Activated CD4-positive, alpha-beta T cell treated with anti-CD3 and anti-CD28 coated beads for 24 hours (primary cell): ENCODE results near the gene STMN1.

ENCODE experiments used
- DNase-seq, 2 donors: peaks; one replicate each; pipeline ENCODE4 v3.0.0-alpha.2; 2020; ENCODE audit warnings: low read depth in 2 of 2

STMN1 gene

DNA sequence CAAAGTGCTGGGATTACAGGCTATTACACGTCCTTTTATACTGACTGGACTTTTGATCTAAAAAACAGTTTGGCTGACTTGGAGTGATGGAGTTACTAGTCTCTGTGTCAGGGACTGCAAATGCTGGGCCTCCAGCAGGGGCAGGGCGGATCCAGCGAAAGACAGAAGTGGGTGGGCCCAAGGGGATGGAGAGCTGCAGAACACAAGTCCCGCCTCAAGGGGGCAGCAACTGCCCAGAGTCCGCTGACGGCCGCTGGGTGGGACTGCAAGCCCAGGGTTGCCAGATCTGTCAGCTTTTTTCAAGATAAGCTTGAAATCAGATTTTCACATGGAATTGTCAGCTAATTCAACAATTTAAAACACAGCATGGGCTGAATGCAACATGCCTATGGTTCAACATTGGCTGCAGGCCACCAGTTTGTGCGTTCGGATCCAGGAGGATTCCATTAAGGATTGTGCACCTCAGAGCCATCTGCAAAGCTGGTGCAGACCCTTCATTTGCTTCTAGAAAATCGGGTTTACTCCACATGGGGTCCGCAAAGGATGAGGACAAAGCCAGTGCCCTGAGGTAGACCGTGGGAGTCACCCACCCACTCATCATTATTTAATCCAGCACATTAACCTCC lies 10.7 kb downstream of the STMN1 start:
- peak; percentile 79 to 87 for DNase-seq

DNA sequence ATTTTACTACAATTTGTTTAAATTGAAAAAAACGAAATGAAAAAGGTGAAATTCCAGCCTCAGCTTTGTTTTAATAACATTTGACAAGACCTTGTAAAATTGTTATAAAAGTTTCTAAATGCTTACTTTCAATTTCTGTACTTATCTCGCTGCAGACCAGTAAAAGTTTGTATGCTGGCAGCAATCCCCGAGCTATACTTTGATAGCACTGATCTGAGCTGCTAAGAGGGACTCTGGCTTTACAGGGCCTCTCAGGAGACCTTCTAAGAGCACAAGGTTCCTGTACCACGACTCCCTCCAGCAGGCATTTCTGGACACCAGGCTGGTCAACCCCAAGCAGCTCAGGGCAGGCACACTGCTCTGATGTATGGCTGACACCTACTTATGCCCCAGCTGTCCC lies 13.1 kb downstream of the STMN1 start:
- DNase-seq, result no peak

- DNase-seq, result no peak
Measured at GRCh38 chr1:25891606-25892005, 14.6 kb downstream of the STMN1 start.

DNA sequence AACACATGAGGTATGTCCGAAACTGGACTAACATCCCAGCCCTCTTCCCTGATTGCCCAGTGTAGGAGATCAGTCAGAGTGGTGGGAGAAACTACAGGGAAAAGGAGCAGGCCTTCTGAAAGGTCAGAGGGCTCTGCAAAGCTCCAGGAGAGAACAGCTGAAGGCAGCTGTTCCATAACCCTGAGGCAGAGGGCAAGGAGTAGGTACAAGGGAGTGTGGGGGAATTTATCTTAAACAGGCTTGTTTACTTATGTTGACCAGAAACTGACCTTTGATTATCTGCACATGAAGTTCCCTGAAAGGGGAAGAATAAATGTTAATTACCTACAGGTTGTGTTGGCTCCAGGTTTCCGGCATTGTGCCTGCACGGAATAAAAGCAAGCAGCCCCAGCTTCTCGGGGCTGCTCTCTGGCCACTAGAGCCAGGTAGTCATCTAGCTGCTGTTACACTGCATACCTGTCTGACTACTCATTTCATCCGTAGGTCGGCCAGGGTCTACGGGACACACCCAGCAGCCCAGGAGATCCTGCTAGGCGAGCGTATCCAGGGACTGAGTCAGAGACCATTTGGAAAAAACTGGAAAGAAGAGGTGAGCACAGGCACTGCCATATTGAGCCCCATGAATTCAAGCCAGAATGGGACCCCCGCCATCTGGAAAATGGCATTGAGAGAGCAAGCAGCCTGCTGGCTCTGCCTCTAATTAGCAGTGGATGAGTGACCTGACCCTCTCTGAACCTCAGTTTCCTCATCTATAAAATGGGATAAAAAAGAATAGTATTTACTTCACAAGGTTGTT lies 15.8 kb downstream of the STMN1 start:
- DNase-seq, result no peak

DNA sequence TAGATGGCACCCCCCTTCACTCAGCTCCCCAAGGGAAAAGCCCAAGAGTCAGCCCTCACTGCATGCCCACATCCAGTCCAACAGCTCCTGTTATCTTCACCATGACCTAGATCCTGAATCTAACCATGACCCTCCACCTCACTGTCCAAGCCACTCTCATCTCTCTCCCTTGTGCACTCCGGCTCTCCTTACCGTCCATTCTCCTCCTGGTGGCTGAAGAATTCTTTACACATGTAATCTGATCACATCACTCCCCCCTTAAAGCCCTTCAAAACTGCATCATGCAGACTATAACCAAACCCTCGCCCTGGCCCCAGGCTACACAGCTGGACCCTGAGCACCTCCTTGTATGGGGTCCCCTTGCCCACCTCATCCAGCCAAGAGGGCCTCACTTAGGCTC lies 16.7 kb downstream of the STMN1 start:
- DNase-seq, result no peak

- DNase-seq, result no peak
Measured at GRCh38 chr1:25888426-25888987, 17.7 kb downstream of the STMN1 start.

DNA sequence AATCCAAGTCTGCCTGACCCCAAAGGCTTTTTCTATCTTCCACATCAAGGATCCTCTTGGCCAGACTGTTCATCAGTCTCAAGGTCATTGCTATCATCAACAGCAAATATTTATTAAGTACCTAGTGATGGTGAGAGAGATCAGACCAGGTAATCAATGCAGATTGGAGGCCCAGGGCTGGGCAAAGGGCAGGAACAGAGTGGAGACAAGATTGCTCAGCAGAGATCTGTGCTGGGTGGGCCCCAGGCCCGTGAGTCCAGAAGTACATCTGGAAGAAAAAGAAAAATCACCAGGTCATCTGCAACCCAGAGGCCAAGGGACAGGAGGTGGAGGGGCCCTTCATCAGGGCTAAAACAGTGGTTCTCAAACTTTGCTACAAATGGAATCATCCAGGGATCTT lies 20.6 kb downstream of the STMN1 start:
- no peak for DNase-seq

DNA sequence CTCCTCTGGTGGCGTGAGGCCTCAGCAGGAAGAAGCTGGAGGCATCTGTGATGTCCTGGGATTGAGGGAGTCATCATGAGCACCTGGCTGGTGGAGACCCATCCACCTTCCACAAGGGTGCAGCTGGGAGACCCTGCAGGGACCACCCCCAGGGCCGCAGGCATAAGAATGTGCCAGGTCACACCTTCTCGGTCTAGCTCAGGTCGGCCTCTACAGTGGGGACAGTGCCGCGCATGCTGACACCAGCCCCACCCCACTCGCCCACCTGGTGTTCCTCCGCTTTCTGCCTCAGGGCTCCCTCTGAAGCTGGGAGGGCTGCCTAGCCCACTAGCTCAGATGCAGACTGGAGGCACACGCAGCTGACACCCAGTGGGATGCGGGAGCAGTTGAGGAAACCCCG lies 25.0 kb downstream of the STMN1 start:
- no peak for DNase-seq

DNA sequence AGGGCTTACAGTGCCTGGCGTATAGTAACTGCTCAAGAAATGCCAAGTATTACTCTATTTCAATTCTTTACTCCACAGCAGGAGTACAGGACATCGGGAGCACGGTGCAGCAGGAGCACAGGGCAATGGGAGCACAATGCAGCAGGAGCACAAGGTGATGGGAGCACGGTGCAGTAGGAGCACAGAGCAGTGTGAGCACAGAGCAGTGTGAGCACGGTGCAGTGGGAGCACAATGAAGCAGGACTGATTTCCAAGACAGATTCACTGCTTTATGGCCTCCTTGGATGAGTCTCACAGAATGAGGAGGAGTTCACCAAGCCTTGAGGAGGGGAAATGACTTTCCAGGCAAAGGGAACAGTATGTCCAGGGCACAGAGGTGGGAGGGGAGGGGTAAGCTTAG lies 25.7 kb downstream of the STMN1 start:
- DNase-seq, result no peak

DNA sequence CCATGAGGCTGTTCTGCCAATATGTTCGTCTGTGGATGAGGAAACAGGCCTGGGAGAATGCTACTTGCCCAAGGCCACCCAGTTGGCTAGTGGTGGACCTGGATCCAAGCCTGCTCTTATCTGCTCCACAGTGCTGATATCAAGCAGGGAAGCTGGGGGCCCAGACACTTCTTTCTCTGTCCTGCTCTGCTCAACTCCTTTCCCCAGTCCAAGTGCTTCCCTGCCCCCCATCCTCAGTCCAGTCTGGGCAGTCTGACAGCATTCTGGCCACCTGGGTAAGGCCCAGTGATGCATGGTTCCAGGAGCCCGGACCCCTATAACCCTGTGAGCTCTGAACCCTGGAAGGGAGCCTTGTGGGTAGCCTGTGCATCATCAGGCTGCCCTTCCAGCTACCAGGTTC lies 26.5 kb downstream of the STMN1 start:
- no peak for DNase-seq

GRCh38 chr1:25878690-25879089 lies 27.5 kb downstream of the STMN1 start:
- DNase-seq, result no peak

DNA sequence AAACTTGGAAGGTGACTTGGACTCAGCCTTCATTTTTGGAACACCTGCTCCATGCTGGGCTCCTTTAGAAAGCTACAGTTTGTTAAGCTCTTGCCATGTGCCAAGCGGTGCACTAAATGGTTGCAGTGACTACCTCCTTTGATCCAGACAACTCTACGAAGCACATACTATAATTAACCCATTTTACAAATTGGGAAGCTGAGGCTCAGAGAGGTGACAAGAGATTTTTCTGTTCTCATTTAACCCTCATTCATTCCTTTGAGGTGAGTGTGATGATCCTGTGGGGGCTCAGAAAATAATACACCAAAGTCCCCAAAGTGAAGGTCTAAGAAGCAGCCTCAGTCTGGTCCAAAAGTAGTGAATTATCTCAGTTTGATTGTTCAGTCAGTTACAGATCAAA lies 29.1 kb downstream of the STMN1 start:
- no peak for DNase-seq

DNA sequence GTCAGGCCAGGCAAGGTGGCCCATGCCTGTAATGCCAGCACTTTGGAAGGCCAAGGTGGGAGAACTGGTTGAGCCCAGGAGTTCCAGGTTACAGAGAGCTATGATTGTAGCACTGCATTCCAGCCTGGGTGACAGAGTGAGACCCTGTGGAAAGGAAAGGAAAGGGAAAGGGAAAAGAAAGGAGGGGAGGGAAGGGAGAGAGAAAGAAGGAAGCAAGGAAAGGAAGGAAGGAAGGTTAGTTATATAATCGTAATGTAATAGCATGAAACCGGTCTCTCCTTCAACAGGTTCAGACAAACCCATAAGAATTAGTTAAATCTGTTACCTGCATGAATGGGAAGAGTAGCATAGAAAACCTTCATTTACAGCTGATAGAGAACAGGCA lies 29.5 kb downstream of the STMN1 start:
- DNase-seq, result no peak

GRCh38 chr1:25875856-25876692 lies 30.1 kb downstream of the STMN1 start:
- DNase-seq, result peak in 1 of 2 donors; percentile 15

- DNase-seq, result peak; percentile 27 to 50
Measured at GRCh38 chr1:25875154-25875855, 30.9 kb downstream of the STMN1 start, which contains the start of gene PAQR7. Gene PAQR7 (minus strand): TSS chr1:25875708. CDS start chr1:25863839, 11,869 bp downstream.

- no peak for DNase-seq
Measured at GRCh38 chr1:25874635-25875153, 31.5 kb downstream of the STMN1 start.

- no peak for DNase-seq
Measured at GRCh38 chr1:25874209-25874608, 32.0 kb downstream of the STMN1 start.

DNA sequence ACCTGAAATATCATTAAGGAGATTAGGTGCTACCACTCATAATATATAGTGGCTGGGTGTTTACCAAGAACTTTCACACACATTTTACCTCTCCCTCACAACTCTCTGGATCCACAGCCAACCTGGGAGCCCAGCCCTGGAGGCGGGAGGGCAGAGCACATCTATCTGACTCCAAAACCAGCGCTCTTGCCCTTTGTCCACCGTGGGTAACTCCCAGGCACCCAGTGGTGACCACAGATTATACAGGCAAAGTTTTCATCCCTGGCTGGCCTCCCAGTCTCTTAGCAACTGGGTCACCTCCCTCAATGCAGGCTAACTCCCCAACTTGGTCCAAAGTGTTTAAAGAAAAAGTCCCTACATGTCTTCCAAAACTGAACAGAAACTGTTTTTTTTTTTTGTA lies 33.1 kb downstream of the STMN1 start:
- no peak for DNase-seq

DNA sequence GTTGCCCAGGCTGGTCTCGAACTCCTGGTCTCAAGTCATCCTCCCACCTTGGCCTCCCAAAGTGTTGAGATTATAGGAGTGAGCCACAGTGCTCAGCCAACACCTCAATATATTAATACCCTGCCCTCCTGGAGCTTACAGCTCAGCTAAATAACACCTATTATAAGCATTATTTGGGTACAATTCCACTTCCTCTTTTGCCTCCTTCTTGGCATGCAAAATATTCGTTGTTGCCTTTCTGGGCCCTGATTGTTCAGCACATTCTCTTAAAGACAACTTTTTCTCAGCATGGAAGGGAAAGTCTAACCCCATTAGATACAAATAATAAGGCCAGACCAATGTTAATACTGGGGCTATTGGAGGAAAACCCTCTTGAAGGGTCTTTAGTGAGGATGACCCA lies 33.5 kb downstream of the STMN1 start:
- DNase-seq, result no peak

DNA sequence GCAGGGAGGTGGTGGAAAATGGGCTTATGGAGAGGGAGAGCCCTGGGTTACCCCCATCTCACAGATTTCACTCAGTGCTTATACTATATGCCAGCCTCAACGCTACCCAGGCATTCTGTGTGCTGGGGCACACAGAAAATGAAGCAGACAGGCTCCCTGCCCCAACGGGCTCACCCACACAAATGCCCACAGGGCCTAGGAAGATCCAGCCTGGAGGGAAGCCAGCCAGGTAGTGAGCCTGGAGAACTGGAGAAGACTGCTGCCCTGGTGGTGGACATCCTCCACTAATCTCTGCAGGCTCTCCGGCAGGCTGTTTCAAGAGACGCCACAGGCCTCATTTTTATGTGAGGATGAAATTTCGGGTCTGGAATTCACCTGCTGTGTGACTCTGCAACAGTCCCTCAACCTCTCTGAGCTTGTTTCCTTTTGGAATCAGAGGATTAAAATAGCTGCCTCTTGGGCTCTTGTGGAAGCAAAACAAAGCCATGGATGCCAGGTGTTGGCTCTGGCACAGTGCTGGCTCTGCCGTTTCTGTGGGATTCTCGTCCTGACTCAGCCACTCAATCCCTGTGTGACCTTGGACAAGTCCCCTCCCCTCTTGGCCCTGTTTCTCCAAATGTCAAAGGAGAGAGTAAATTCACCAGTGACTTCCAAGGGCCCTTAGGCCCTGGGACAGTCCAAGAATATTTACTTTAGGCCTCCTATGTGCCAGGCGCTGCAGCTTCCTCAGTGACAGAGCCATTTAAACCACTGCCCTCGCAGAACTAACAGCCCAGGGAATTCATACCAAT lies 34.3 kb downstream of the STMN1 start:
- no peak for DNase-seq
